GM12864 (cell line): ENCODE results near the gene DSCAML1.

ENCODE experiments used
- DNase-seq: peaks from one replicate; pipeline ENCODE4 v3.0.0-alpha.2; 2011; ENCODE audit warnings: low read depth
- H3K4me3 ChIP-seq: 2 replicates; pipeline ENCODE4 v1.5.1; 2011; ENCODE audit warnings: mild to moderate bottlenecking, low read depth, low read length, control low read depth
- TF ChIP-seq, protein P1 (sequence below): IDR thresholded peaks from 2 replicates; pipeline ENCODE4 v1.5.1; 2011; ENCODE audit warnings: low read depth, mild to moderate bottlenecking, moderate library complexity, low read length, control low read depth, inconsistent platforms; ENCODE audit errors: missing control alignments

The DSCAML1 gene

DNA sequence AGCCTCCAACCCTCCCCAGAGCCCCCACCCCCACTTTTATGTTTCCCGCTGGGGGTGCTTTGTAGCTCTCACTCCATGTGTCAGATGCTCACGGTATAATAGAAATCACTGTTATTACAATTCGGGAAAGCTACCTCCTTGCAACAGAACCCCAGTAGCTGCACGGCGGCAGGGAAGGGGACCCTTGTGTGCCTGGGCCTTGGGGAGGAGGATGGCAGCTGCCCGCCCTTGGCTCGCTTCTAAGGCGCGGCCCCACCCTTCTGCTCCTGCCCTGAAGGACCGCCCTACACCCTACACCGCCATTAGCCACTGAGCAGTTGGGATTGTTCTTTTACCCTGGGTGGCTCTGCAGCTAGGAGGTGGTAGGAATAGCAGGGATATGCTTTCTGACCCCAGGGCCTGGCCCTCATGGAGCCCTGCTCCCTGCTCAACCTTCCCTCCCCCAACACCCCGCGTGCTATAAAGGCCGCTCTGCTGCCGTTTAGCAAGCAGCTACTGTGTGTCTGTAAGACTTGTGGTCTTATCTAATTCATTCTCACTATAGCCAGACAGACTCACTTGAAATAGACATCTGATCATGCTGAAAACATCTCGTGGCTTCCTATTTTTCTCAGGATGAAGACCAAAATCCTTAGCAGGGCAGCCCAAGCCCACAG, 249.7 kb downstream of the DSCAML1 start:
- H3K4me3 ChIP-seq = no peak overlapping the region
- TF ChIP-seq, protein P1, sequence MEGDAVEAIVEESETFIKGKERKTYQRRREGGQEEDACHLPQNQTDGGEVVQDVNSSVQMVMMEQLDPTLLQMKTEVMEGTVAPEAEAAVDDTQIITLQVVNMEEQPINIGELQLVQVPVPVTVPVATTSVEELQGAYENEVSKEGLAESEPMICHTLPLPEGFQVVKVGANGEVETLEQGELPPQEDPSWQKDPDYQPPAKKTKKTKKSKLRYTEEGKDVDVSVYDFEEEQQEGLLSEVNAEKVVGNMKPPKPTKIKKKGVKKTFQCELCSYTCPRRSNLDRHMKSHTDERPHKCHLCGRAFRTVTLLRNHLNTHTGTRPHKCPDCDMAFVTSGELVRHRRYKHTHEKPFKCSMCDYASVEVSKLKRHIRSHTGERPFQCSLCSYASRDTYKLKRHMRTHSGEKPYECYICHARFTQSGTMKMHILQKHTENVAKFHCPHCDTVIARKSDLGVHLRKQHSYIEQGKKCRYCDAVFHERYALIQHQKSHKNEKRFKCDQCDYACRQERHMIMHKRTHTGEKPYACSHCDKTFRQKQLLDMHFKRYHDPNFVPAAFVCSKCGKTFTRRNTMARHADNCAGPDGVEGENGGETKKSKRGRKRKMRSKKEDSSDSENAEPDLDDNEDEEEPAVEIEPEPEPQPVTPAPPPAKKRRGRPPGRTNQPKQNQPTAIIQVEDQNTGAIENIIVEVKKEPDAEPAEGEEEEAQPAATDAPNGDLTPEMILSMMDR = no peak
- DNase-seq = no peak

DNA sequence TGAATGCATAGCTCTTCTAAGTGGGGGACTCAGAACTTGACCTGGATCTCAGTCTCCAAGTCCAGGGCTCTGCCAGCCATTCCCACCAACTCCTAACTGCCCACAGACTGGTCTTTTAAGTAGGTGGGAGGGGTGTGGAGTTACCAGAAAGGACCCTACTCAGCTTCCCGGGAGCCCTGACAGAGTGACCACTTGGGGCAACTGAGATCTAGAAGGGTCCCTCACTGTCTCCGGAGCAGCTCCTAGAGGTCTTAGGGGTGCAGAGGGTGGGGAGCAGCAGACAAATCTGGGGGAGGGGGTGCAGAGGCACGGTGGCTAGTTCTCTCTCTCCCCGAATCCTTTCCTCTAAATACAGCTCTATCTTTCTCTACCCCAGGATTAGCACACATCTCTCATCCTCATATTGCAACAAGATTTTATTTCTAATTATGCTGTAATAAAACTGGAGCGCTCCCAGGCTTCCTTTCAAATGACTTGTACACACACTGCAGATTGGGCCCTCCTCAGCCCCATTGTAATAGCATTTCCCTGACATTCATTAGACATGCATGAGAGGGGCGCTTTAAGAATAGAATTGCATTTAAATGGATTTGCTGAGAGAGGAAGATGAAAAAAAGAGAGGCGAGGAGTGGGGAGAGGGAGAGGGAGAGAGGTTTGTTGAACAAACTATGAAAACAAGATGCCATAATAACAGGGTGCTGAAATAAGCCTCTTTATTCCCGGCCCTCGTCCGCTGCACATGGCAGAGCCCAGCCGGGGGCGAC, 250.4 kb downstream of the DSCAML1 start:
- H3K4me3 ChIP-seq = no peak overlapping the region
- TF ChIP-seq, protein P1 = no peak
- no peak for DNase-seq

DNA sequence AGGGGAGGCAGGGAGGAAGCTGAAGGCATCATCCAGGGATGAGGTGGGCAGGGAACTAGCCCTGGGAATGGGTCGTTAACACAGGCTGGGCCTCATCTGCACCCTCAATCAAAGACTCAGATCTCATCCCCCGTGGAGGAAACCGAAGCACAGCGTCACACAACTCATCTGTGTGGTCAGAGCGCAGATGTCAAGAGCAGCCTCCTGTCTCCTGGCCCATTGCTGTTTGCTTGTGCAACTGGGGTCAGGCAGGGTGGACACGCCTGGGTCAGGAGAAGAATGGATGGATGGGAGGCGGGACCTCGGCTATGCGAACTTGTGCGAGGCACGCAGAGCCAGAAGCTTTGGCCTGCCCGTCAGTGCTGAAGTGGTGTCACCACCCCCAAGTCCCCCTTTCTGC, 251.3 kb downstream of the DSCAML1 start:
- H3K4me3 ChIP-seq = no peak overlapping the region
- TF ChIP-seq, protein P1 = no peak
- DNase-seq = no peak

DNA sequence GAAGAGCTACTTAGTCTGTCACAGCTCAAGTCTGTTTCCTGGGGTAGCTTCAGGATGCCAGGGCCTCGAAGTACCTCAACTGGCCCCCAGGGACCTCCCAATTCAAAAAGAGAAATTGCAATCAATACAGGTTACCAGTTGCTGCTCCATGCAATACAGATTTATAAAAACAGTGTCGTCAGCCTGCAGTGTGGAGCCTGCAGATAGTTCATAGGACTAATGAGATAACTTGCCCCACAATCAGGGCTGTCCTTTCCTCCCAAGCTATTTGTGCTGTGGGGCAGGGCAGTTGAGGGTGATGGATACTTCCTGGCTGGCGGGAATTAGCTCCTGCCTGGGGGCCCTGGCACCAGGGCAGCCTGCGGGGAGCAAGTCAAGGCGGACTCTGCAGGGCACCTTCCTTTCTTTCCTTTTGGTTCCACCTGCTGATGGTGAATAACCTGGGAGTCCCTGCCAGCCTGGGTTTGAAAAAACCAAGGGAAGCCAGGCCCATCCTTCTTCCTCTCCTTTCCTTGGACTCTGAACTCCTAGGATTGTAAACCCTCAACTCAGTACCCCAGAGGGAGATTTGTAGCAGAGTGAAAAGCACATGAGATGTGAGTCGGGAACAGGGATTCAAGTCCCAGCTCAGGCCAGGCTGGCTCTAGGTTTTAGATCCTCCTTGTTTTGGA, 252.8 kb downstream of the DSCAML1 start:
- TF ChIP-seq, protein P1 = no peak
- DNase-seq = no peak
- H3K4me3 ChIP-seq = no peak overlapping the region

DNA sequence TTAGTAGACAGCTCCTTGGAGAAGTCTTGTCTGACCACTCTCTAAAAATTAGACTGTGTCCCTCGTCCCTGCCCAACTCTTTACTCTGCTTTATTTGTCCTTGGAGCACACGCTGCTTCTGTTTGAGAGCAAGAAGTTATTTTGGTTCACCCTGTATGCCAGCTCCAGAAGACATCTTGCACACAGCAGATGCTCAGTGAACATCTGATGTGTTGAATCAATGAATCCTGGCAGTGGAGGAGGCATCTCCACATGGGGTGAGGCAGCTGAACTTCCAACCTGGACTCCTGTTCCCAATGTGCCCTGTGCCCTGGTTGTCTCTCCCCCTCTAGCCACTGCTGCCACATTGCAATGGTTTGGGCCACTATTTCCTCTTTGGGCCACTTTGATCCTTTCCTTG, 255.8 kb downstream of the DSCAML1 start:
- H3K4me3 ChIP-seq = no peak overlapping the region
- DNase-seq = no peak
- TF ChIP-seq, protein P1 = no peak

DNA sequence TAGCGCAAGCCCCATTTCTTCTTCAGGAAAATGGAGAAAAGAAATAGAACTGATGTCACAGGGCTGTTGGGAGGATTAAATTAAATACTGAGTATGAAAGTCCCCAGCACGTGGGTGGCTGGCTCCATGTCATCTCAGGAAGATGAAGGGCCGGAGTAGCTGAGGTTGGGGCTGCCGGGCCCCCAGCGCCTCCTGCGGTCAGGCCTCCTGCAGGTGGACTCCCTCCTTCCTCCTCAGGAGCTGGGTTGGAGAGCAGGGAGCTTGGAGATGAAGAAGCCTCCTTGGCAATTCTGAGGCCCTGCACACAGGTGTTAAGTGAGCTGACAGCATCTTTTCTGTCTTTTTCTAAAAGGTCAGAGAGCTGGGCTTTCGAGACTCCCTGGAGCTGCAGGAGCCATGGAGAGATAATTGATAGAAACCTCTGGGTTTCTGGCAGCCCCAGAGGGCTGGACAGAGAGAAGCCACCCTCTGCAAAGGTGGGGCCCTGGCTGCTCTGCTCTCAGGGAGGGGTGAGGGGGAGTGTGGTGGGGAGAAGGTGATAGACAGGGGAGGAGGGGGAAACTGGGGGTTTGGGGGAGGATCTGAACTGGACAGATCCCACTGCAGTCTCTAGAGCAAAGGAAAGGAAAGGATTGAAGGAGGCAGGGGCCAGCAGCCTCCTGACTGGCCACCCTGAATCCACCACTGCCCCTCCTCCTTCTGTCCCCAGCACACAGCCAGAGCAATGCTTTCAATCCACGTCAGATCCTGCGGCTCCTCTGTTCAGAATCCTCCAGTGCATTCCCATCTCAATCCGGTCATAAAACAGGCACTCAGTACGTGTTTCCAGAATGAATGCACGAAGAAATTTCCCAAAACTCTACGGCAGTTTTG, 258.5 kb downstream of the DSCAML1 start:
- TF ChIP-seq, protein P1 = no peak
- DNase-seq = no peak
- H3K4me3 ChIP-seq = no peak overlapping the region
